Measurements from ENCODE around the gene CCL23. TPM values are rescaled to one million over a fixed set of nuclear protein-coding genes. Genes with fewer than 3 reads are reported as not detected.

CCL23 gene
- total and polyA plus RNA-seq, 7 donors = 0.18 to 0.47 (median 0.38) TPM; not detected in 4

GRCh38 chr17:35965272-35965671 lies 52.5 kb downstream of the CCL23 start:
- TF ChIP-seq CTCF (IDR thresholded peaks at IDR 0.05) = no peak
- DNase-seq = no peak
- Histone ChIP-seq H3K27ac (no peak overlapping the region), H3K9me3 (no peaks in the 10 kb centered on the region), H3K4me3 (no peak overlapping the region), H3K36me3 (ENCODE audit: insufficient read depth in 1 of 2, low read depth in 1 of 2) (no peaks in the 10 kb centered on the region), H3K4me1 (no peaks in the 10 kb centered on the region), H3K27me3 (ENCODE audit: insufficient read depth in 3 of 3, low read length in 2 of 3) (peaks cover 0 to 4% (median 0%) of the 10 kb centered on the region in 3 donors)
- WGBS, 3 donors = 90 to 91% (median 90%) methylated on average over 7 of the region's 7 CpGs
- no peak for ATAC-seq
- intact Hi-C loops (cut with DNase I) = no loop called here

- intact Hi-C loops (cut with DNase I) = no loop called here
- H3K4me1 ChIP-seq = no peaks in the 10 kb centered on the region
- peaks cover 0 to 4% (median 3%) of the 10 kb centered on the region in 3 donors for H3K27me3 ChIP-seq (ENCODE audit: insufficient read depth in 3 of 3, low read length in 2 of 3)
- 78 to 83% (median 80%) methylated on average over 6 of the region's 6 CpGs for WGBS, 3 donors
- DNase-seq = no peak
- TF ChIP-seq CTCF (IDR thresholded peaks at IDR 0.05) = no peak
- H3K4me3 ChIP-seq = no peak overlapping the region
- ATAC-seq = no peak
- no peak overlapping the region for H3K27ac ChIP-seq
- H3K9me3 ChIP-seq = no peaks in the 10 kb centered on the region
- no peaks in the 10 kb centered on the region for H3K36me3 ChIP-seq (ENCODE audit: insufficient read depth in 1 of 2, low read depth in 1 of 2)
Measured at GRCh38 chr17:35963663-35964062, 54.1 kb downstream of the CCL23 start.

Other genes starting within 250 kb of the CCL23 start
- gene MMP28, start 222.3 kb downstream of the CCL23 start, total RNA-seq = 1 to 10 TPM in 1 of 4 donors, under 1 TPM in 3; 0.61 to 5.5 (median 0.70) TPM
- gene MMP28, start 222.3 kb downstream of the CCL23 start, polyA plus RNA-seq = 1 to 10 TPM; 1.7 to 3.7 (median 2.1) TPM
- gene TAF15, start 208.5 kb downstream of the CCL23 start, total RNA-seq = 100 to 1,000 TPM; 101 to 141 (median 125) TPM
- gene TAF15, start 208.5 kb downstream of the CCL23 start, polyA plus RNA-seq = 100 to 1,000 TPM in 1 of 3 donors, 10 to 100 TPM in 2; 51.9 to 105 (median 65.2) TPM
- not detected for gene HEATR9, start 149.1 kb downstream of the CCL23 start, total RNA-seq
- gene HEATR9, start 149.1 kb downstream of the CCL23 start, polyA plus RNA-seq = not detected
- 1 to 10 TPM in 3 of 4 donors, under 1 TPM in 1; 0.77 to 2.6 (median 1.6) TPM for gene CCL5, start 137.6 kb downstream of the CCL23 start, total RNA-seq
- under 1 TPM; 0.38 to 0.42 (median 0.39) TPM for gene CCL5, start 137.6 kb downstream of the CCL23 start, polyA plus RNA-seq
- not detected for gene RDM1, start 87.2 kb downstream of the CCL23 start, total RNA-seq
- not detected for gene RDM1, start 87.2 kb downstream of the CCL23 start, polyA plus RNA-seq
- gene LYZL6, start 74.3 kb downstream of the CCL23 start, total RNA-seq = not detected
- gene LYZL6, start 74.3 kb downstream of the CCL23 start, polyA plus RNA-seq = not detected
- gene CCL16, start 36.5 kb downstream of the CCL23 start, total RNA-seq = not detected
- gene CCL16, start 36.5 kb downstream of the CCL23 start, polyA plus RNA-seq = under 1 TPM in 1 of 3 donors, not detected in 2; 0.04 TPM
- 10 to 100 TPM in 2 of 4 donors, 1 to 10 TPM in 2; 4.2 to 13.1 (median 9.6) TPM for gene CCL14, start 31.2 kb downstream of the CCL23 start, total RNA-seq
- gene CCL14, start 31.2 kb downstream of the CCL23 start, polyA plus RNA-seq = 10 to 100 TPM; 10.8 to 42.2 (median 19.9) TPM
- not detected for gene CCL15, start 16.4 kb downstream of the CCL23 start, total RNA-seq
- gene CCL15, start 16.4 kb downstream of the CCL23 start, polyA plus RNA-seq = not detected
- gene CCL18, start 46.3 kb upstream of the CCL23 start, total RNA-seq = 10 to 100 TPM in 1 of 4 donors, under 1 TPM in 2, not detected in 1; 0.59 to 11.9 (median 0.77) TPM
- under 1 TPM in 2 of 3 donors, not detected in 1; 0.04 to 0.35 TPM for gene CCL18, start 46.3 kb upstream of the CCL23 start, polyA plus RNA-seq
- 1 to 10 TPM in 1 of 4 donors, under 1 TPM in 2, not detected in 1; 0.25 to 3.6 (median 0.30) TPM for gene CCL3, start 72.2 kb upstream of the CCL23 start, total RNA-seq
- under 1 TPM; 0.06 to 0.34 (median 0.22) TPM for gene CCL3, start 72.2 kb upstream of the CCL23 start, polyA plus RNA-seq
- 1 to 10 TPM in 1 of 4 donors, under 1 TPM in 3; 0.41 to 2.2 (median 0.56) TPM for gene CCL4, start 85.9 kb upstream of the CCL23 start, total RNA-seq
- under 1 TPM; 0.13 to 0.40 (median 0.20) TPM for gene CCL4, start 85.9 kb upstream of the CCL23 start, polyA plus RNA-seq
- gene TBC1D3B, start 158.7 kb upstream of the CCL23 start, total RNA-seq = 1 to 10 TPM; 1.3 to 5.6 (median 3.7) TPM
- 1 to 10 TPM; 1.3 to 2.0 (median 1.5) TPM for gene TBC1D3B, start 158.7 kb upstream of the CCL23 start, polyA plus RNA-seq
- under 1 TPM in 1 of 4 donors, not detected in 3; 0.76 TPM for gene CCL3L1, start 178.8 kb upstream of the CCL23 start, total RNA-seq
- gene CCL3L1, start 178.8 kb upstream of the CCL23 start, polyA plus RNA-seq = not detected
- gene CCL4L2, start 193.1 kb upstream of the CCL23 start, total RNA-seq = not detected
- not detected for gene CCL4L2, start 193.1 kb upstream of the CCL23 start, polyA plus RNA-seq
- gene TBC1D3I, start 246.6 kb upstream of the CCL23 start, total RNA-seq = under 1 TPM in 2 of 4 donors, not detected in 2; 0.49 to 0.78 TPM
- under 1 TPM in 2 of 3 donors, not detected in 1; 0.23 to 0.55 TPM for gene TBC1D3I, start 246.6 kb upstream of the CCL23 start, polyA plus RNA-seq